GM23338 (cell line): ENCODE measurements around the gene CNN3. TPM values are rescaled to one million over a fixed set of nuclear protein-coding genes. Genes with fewer than 3 reads are reported as not detected.

ENCODE experiments used
- ATAC-seq: fragments of 200-7000 bp; cut with Tn5 transposase; 3 replicates; pipeline ENCODE4 v1.9.1; 2020
- DNase-seq: peaks from one replicate; pipeline ENCODE4 v3.0.0-alpha.2; 2015; ENCODE audit warnings: low spot score
- H2AFZ ChIP-seq: fragments of 200-600 bp; sonication (generic); 2 replicates; pipeline ENCODE4 v1.8.0; 2016; ENCODE audit warnings: antibody characterized with exemption, mild to moderate bottlenecking, moderate library complexity
- H3F3A ChIP-seq: fragments of 200-600 bp; sonication (generic); replicated peaks from 2 replicates; pipeline ENCODE4 v1.8.0; 2017; ENCODE audit warnings: antibody characterized with exemption, mixed run types, low read depth
- H3K27ac ChIP-seq: fragments of 200-600 bp; sonication (generic); 2 replicates; pipeline ENCODE4 v1.6.1; 2016; ENCODE audit warnings: low read depth
- H3K27me3 ChIP-seq: fragments of 200-600 bp; sonication (generic); 2 replicates; pipeline ENCODE4 v1.8.0; 2016; ENCODE audit warnings: mild to moderate bottlenecking, mixed run types, moderate library complexity; ENCODE audit not compliant: insufficient read depth
- H3K36me3 ChIP-seq: fragments of 200-600 bp; sonication (generic); 2 replicates; pipeline ENCODE4 v1.8.0; 2016; ENCODE audit warnings: mild to moderate bottlenecking; ENCODE audit not compliant: insufficient read depth
- H3K4me1 ChIP-seq: fragments of 200-600 bp; sonication (generic); 2 replicates; pipeline ENCODE4 v1.8.0; 2016; ENCODE audit warnings: mild to moderate bottlenecking, moderate library complexity; ENCODE audit not compliant: insufficient read depth
- H3K4me2 ChIP-seq: fragments of 200-600 bp; sonication (generic); 2 replicates; pipeline ENCODE4 v1.7.1; 2017; ENCODE audit warnings: mixed run types
- H3K4me3 ChIP-seq: fragments of 200-600 bp; sonication (generic); 2 replicates; pipeline ENCODE4 v1.6.1; 2016; ENCODE audit warnings: mixed run types
- H3K79me2 ChIP-seq: fragments of 200-600 bp; sonication (generic); replicated peaks from 2 replicates; pipeline ENCODE4 v1.8.0; 2017; ENCODE audit warnings: mild to moderate bottlenecking; ENCODE audit not compliant: insufficient read depth
- H3K9me2 ChIP-seq: fragments of 200-600 bp; sonication (generic); 2 replicates; pipeline ENCODE4 v1.8.0; 2017; ENCODE audit not compliant: insufficient read depth
- H4K20me1 ChIP-seq: fragments of 200-600 bp; sonication (generic); replicated peaks from 2 replicates; pipeline ENCODE4 v1.8.0; 2017; ENCODE audit warnings: mild to moderate bottlenecking; ENCODE audit not compliant: insufficient read depth
- H3K27ac Mint-ChIP-seq: 2 replicates; pipeline ENCODE4 v1.8.0; 2020; ENCODE audit warnings: inconsistent platforms, mild to moderate bottlenecking, moderate library complexity, mixed read lengths
- H3K27me3 Mint-ChIP-seq: 3 replicates; pipeline ENCODE4 v1.8.0; 2022; ENCODE audit warnings: low read depth, mild to moderate bottlenecking, moderate library complexity, mixed read lengths, inconsistent platforms; ENCODE audit not compliant: insufficient read depth, poor library complexity
- H3K36me3 Mint-ChIP-seq: 3 replicates; pipeline ENCODE4 v1.8.0; 2021; ENCODE audit warnings: low read depth, mild to moderate bottlenecking, inconsistent platforms, moderate library complexity, mixed read lengths
- H3K4me1 Mint-ChIP-seq: 3 replicates; pipeline ENCODE4 v1.8.0; 2020; ENCODE audit warnings: mild to moderate bottlenecking, inconsistent platforms, mixed read lengths
- H3K4me3 Mint-ChIP-seq: 3 replicates; pipeline ENCODE4 v1.8.0; 2021; ENCODE audit warnings: moderate library complexity, mild to moderate bottlenecking, inconsistent platforms, mixed read lengths
- H3K9me3 Mint-ChIP-seq: 3 replicates; pipeline ENCODE4 v1.8.0; 2020; ENCODE audit warnings: moderate library complexity, mild to moderate bottlenecking, inconsistent platforms, mixed read lengths
- CREB1 ChIP-seq: fragments of 250-450 bp; sonication (Bioruptor Pico); IDR thresholded peaks from 2 replicates; pipeline ENCODE4 v1.5.0; 2020; ENCODE audit warnings: low read depth, mild to moderate bottlenecking, moderate library complexity
- CTCF ChIP-seq, 2 experiments: fragments of 200-600 bp in 1 of 2; sonication (generic) in 1 of 2; conservative IDR thresholded peaks; 2 replicates each; pipeline versions ENCODE4 v1.5.1 to v1.6.1; 2016 to 2017; ENCODE audit warnings: antibody characterized with exemption in 2 of 2, low read depth in 2 of 2, mild to moderate bottlenecking in 2 of 2, moderate library complexity in 1 of 2
- EZH2 ChIP-seq: fragments of 200-600 bp; sonication (generic); IDR thresholded peaks from one replicate; pipeline ENCODE4 v1.8.0; 2017; ENCODE audit warnings: antibody characterized with exemption, mild to moderate bottlenecking, low read depth; ENCODE audit not compliant: unreplicated experiment
- EZH2phosphoT487 ChIP-seq: fragments of 200-600 bp; sonication (generic); IDR thresholded peaks from one replicate; pipeline ENCODE4 v1.8.1; 2018; ENCODE audit warnings: antibody characterized with exemption; ENCODE audit not compliant: unreplicated experiment
- JUNB ChIP-seq: IDR thresholded peaks from one replicate; pipeline ENCODE4 v1.6.1; 2016; ENCODE audit warnings: antibody characterized with exemption; ENCODE audit not compliant: unreplicated experiment
- NANOG ChIP-seq: IDR thresholded peaks from 2 replicates; pipeline ENCODE4 v1.6.1; 2016; ENCODE audit warnings: antibody characterized with exemption, borderline replicate concordance
- POLR2AphosphoS5 ChIP-seq: IDR thresholded peaks from 2 replicates; pipeline ENCODE4 v1.6.1; 2016; ENCODE audit warnings: antibody characterized with exemption, low read depth
- STAT1 ChIP-seq: IDR thresholded peaks from one replicate; pipeline ENCODE4 v1.6.1; 2016; ENCODE audit warnings: antibody characterized with exemption; ENCODE audit not compliant: unreplicated experiment
- ZNF114 ChIP-seq: fragments of 250-450 bp; sonication (Bioruptor Pico); IDR thresholded peaks from 2 replicates; pipeline ENCODE4 v1.5.0; 2020; ENCODE audit warnings: mild to moderate bottlenecking, moderate library complexity
- ZNF331 ChIP-seq: fragments of 250-450 bp; sonication (Bioruptor Pico); IDR thresholded peaks from 2 replicates; pipeline ENCODE4 v1.5.0; 2020; ENCODE audit warnings: low read depth, mild to moderate bottlenecking, moderate library complexity
- ZNF462 ChIP-seq: fragments of 250-450 bp; sonication (Bioruptor Pico); IDR thresholded peaks from 2 replicates; pipeline ENCODE4 v1.5.0; 2020; ENCODE audit warnings: mild to moderate bottlenecking, moderate library complexity
- polyA plus RNA-seq: library from polyadenylated mRNA; unstranded; fragments of >200 nt; fragmentation: Nextera tagmentation; extraction: Ambion mirVana; gene quantifications from 2 replicates; pipeline ENCODE4 v1.2.1, GENCODE V29; 2016
- total RNA-seq: library from RNA; depleted of rRNA; stranded (reverse); fragments of >200 nt; shearing (Covaris generic); gene quantifications from 2 replicates; pipeline ENCODE4 v1.2.3, GENCODE V29; 2014
- TF ChIP-seq, protein P1 (sequence below): IDR thresholded peaks from one replicate; pipeline ENCODE4 v1.6.1; 2018; ENCODE audit warnings: antibody characterized with exemption; ENCODE audit not compliant: unreplicated experiment
- TF ChIP-seq, protein P2 (sequence below): IDR thresholded peaks from 2 replicates; pipeline ENCODE4 v1.6.1; 2016; ENCODE audit warnings: antibody characterized with exemption

The CNN3 gene
- total and polyA plus RNA-seq, 2 experiments from 2014 or later: 220 to 312 TPM

DNA sequence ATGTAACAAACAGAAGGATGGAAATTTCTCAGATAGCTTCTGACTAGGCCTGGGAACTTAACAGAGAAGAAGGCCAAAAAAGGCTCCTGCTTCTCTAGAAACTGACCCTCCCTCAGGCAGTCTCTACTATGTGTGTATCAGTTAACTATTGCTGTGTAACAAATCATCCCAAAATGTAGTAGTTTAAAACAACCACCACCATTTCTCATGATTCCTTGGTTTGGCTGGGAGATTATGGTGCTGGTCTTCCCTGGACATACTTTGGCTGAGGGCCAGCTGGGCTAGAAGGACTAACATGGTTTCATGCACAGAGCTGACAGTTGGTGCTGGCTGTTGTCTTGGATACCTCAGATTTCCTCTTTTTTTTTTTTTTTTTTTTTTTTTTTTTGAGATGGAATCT is 26.2 kb upstream of the CNN3 start:
- H3K79me2 ChIP-seq: no peaks in the 10 kb centered on the region
- H3K9me2 ChIP-seq: no peaks in the 10 kb centered on the region
- no peak overlapping the region for H3K27ac Mint-ChIP-seq
- H3K4me3 Mint-ChIP-seq: no peak overlapping the region
- DNase-seq (no peak), ATAC-seq (no peak)
- H3K4me1 Mint-ChIP-seq: peaks cover 12% of the 10 kb centered on the region
- no peaks in the 10 kb centered on the region for H3F3A ChIP-seq
- H3K36me3 ChIP-seq: no peaks in the 10 kb centered on the region
- H3K4me1 ChIP-seq: peaks cover 12% of the 10 kb centered on the region
- H3K27ac ChIP-seq: no peak overlapping the region
- no peak overlapping the region for H3K4me2 ChIP-seq
- H3K27me3 Mint-ChIP-seq: peaks cover 5% of the 10 kb centered on the region
- no peak overlapping the region for H3K4me3 ChIP-seq
- H3K27me3 ChIP-seq: no peaks in the 10 kb centered on the region
- H4K20me1 ChIP-seq: no peaks in the 10 kb centered on the region
- H3K36me3 Mint-ChIP-seq: no peaks in the 10 kb centered on the region; the same call in 2 of the 3 replicates
- TF ChIP-seq CREB1 (CRISPR knock-in tag) (no peak), EZH2phosphoT487 (no peak), ZNF114 (CRISPR knock-in tag) (no peak), POLR2AphosphoS5 (no peak), EZH2 (no peak), ZNF331 (CRISPR knock-in tag) (no peak), NANOG (no peak), ZNF462 (no peak), STAT1 (no peak), CTCF (conservative IDR thresholded peaks at IDR 0.05; ENCODE audit: low read depth in 2 of 2) (no peak), JUNB (no peak)
- TF ChIP-seq, protein P1, sequence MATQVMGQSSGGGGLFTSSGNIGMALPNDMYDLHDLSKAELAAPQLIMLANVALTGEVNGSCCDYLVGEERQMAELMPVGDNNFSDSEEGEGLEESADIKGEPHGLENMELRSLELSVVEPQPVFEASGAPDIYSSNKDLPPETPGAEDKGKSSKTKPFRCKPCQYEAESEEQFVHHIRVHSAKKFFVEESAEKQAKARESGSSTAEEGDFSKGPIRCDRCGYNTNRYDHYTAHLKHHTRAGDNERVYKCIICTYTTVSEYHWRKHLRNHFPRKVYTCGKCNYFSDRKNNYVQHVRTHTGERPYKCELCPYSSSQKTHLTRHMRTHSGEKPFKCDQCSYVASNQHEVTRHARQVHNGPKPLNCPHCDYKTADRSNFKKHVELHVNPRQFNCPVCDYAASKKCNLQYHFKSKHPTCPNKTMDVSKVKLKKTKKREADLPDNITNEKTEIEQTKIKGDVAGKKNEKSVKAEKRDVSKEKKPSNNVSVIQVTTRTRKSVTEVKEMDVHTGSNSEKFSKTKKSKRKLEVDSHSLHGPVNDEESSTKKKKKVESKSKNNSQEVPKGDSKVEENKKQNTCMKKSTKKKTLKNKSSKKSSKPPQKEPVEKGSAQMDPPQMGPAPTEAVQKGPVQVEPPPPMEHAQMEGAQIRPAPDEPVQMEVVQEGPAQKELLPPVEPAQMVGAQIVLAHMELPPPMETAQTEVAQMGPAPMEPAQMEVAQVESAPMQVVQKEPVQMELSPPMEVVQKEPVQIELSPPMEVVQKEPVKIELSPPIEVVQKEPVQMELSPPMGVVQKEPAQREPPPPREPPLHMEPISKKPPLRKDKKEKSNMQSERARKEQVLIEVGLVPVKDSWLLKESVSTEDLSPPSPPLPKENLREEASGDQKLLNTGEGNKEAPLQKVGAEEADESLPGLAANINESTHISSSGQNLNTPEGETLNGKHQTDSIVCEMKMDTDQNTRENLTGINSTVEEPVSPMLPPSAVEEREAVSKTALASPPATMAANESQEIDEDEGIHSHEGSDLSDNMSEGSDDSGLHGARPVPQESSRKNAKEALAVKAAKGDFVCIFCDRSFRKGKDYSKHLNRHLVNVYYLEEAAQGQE: no peak
- TF ChIP-seq, protein P2, sequence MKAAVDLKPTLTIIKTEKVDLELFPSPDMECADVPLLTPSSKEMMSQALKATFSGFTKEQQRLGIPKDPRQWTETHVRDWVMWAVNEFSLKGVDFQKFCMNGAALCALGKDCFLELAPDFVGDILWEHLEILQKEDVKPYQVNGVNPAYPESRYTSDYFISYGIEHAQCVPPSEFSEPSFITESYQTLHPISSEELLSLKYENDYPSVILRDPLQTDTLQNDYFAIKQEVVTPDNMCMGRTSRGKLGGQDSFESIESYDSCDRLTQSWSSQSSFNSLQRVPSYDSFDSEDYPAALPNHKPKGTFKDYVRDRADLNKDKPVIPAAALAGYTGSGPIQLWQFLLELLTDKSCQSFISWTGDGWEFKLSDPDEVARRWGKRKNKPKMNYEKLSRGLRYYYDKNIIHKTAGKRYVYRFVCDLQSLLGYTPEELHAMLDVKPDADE: no peak
- H2AFZ ChIP-seq: no peak overlapping the region
- no peaks in the 10 kb centered on the region for H3K9me3 Mint-ChIP-seq
